HL-60/S4 treated with phorbol 12-myristate 13-acetate at 8.2 ng/mL for 4 days and 3 days (cell line): ENCODE data around the gene SLC19A2.

ENCODE experiments used
- in situ Hi-C: fragments of 300-500 bp; cut with MboI; formaldehyde crosslinking; loops from 2 replicates; pipeline ENCODE4 v1.15.0; 2022; ENCODE audit warnings: low sequenced_read_pairs

The SLC19A2 gene

DNA sequence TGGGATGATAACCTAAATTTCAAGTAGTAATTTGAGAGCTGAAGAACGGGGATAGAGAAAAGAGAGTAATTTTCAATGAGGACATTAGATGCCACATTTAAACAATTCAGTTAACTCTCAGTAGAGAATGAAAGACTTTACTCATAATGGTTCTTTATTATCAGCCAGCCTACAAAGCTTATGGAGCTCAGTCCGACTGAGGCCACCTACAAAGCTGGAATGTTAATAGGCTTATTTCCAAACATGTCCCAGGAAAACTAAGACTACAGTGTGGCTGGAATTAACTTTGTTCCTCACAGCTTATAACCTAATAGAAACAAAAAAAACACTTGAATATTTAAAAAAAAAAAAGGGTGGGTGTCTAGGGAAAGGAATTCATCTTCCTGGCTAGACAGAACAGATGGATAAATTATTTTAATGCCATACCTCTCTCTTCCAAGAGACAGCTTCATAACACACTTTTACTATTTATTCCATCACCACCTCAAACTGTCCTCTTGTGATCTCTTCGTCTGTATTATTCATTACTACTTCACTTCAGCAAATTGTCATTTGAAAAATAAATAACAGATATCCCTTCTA lies 9.8 kb downstream of the SLC19A2 start:
- in situ Hi-C loops: no loop called here

DNA sequence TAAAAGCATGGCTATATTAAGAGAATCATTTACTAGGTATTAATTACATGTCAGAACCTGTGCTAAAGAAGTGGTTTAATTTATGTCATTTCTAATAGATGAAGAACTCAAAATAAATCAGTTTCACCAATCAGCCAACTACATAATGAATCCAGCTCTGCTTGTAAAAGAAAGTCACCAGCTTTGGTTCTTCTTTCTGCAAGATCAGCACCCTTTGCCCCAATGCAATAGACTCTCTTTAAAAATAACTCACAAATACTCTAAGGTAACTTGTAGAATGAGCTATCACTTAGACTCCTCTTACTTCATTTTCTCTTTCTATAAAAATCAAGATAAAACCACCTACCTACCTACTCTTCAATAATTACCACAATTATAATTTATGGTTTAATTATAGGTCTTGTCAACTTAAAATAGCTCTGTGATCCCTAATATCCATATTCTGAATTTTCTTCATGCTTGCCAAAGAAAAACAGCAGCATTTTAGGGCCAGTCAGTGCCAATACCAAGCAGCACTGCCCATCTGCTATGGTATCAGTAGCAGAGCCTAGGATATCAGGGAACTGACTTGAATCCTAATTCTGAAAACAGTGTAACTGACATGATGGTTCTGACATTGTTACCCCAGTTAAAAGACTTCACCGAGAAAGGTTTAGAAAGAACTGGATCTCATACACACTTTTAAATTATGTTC lies 11.3 kb downstream of the SLC19A2 start:
- in situ Hi-C loops: no loop called here

DNA sequence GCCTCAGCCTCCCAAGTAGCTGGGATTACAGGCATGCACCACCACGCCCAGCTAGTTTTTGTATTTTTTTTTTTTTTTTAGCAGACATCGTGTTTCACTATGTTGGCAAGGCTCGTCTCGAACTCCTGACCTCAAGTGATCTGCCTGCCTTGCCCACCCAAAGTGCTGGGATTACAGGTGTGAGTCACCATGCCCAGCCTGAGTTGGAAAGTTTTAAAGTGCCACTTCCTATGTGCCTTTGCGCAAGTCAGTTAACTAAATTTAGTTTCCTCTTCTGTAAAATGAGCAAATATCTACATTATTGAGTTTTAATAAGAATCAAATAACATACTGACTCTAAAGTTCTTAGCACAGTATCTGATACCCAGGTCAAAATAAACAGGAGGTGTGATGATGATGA lies 12.4 kb downstream of the SLC19A2 start:
- in situ Hi-C loops: no loop called here

DNA sequence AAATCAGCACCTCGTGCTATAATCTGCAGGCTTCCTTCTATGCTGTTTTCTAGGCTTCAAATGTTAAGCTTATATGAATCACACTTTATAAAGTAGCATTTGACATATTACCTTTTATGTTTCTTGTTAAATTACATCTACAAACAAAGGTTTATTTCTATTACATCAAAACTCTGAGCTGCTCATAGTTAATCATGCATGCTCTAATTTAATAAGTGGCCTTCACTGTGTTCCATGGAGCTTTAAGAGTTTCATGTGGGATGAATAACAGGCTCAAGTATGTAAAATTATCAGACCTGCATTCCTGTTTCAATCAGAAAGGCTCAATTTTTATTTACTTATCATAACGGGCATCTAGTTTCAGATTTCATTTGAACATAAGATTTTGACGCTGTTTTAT lies 13.0 kb downstream of the SLC19A2 start:
- in situ Hi-C loops: no loop called here

DNA sequence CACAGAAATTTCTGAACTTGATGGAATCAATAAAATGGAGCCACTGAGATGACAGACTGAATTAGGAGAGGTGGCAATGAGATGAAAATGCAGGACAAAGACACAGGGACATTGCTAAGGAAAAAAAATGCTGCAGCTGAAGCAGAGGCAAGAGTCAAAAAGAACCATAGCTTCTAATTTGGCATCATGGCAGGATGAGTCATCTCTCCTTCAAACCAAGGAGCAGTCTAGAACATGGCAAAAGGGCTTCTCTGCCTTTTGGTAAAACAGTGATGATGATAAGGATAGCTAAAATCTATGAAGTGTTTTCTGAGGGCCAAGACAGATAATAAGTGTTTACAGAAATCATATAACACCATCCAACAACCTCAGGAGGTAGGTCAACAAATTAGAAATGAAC lies 16.8 kb downstream of the SLC19A2 start:
- in situ Hi-C loops: no loop called here

DNA sequence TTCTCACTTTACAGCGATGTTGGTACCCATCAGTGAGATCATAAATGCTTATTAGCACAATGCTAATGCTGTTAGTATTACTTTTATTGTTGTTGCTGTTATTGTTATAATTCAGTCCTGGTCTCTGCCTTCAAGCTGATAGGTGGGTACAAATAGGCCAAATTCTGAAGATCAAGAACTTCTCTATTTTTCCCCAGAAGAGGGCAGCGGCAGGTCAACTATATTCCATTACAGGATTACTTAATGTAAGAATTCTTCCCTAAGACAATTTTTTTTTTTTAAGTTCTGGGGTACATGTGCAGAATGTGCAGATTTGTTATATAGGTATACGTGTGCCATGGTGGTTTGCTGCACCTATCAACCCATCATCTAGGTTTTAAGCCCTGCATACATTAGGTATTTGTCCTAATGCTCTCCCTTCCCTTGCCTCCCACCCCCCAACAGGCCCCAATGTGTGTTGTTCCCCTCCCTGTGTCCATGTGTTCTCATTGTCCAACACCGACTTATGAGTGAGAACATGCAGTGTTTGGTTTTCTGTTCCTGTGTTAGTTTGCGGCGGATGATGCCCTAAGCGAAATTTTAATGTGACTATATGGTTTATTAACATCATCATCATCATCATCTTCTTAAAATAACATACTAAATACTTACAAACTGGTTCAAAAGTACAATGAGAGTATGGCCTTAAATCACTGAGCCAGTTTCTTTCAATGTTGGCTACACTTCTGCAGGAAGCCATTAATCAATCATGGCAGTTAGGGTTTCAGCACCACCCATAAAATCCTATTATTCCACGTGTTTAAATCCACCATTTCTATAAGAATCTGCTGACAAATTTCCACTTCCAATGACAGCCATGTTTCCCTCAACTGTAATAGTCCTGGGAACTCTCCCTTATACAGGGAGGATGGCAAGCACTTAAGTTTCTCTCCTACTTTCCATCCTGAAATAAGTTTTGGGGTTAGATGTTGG lies 19.2 kb downstream of the SLC19A2 start:
- in situ Hi-C loops: no loop called here

DNA sequence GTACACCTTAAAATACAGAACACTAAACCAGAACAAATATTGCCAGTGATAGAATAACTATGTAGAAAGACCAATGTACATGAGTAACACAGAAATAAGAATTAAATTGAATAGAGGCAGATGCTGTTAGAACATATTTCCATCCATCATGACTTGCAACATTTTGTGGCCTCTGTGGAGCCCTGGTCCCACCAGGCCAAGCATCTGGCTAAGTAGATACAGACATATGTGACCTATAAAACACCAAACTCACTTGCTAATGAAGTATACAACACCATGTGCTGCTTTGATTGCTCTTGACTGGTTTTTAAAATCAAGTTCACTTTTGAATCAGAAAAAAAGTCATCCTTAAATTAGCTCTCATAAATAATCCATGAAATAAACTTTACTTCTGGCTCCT lies 20.5 kb downstream of the SLC19A2 start:
- in situ Hi-C loops: no loop called here

DNA sequence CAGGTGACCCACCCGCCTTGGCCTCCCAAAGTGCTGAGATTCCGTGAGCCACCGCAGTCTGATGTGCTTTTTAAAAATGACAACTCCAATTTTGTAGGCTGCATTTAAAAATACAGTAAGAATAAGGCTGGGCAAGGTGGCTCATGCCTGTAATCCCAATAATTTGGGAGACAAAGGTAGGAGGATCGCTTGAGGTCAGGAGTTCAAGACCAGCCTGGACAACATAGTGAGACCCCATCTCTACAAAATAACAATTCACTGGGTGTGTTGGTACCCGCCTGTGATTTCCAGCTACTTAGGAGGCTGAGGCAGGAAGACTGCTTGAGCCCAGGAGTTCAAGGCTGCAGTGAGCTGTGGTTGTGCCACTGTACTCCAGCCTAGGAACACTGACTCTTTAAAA lies 23.4 kb downstream of the SLC19A2 start:
- in situ Hi-C loops: no loop called here

DNA sequence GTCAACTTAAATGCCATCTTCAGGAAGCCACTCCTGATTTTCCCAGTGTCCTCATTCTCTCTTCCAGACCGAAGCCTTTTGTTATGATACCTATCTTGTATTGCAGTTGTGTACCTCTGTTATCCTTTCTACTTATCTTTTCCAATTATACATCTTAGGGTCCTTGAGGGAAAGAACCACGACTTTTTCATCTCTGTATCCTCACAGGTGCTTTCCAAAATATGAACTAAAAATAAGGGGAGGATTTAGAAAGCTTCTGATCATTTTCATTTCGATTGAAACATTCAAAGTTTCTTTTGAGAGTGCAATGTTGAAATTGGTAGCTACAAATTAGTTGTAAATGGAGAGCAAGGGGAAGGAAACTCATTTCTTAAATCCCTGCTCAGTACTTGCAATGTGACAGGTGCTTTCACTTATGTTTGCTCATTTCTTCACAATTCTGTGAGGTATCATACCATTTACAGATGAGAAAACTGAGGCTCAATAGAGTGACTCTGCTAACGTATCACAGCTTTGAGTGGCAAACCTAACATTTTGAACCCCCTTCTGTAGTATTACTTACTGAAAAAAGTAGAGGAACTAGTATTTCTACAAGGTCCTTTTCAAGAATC lies 24.2 kb downstream of the SLC19A2 start:
- in situ Hi-C loops: no loop called here

DNA sequence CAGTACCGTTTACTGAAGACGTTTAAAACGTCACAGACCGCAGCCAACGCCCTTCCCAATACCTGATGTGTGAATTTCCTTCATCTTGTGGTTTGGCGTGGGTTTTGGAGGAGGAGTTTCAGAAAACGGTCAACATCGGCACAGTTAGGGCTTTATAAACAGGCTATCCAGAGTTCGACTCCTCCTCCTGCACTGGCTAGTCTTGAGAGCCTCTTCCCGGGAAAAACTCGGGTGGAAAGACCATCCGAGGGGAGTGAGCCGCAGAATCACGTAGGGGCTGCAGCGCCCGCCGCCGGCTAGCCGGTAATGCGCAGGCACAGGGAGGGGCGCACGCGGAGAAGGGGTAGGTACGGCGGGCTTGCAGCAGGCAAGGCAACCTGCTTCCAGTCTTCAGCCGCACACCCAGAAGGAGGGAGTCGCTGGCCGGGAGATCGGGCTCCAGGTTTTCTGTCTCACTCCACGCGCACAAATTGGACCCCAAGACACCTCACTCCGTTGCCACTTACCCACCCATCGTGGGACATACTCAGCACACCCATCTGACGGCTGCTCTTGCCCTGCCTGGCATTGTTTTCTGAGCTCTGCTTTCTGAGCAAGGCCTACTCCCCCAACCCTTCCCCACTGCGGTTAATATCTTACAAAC lies 25.4 kb downstream of the SLC19A2 start:
- in situ Hi-C loops: no loop called here

DNA sequence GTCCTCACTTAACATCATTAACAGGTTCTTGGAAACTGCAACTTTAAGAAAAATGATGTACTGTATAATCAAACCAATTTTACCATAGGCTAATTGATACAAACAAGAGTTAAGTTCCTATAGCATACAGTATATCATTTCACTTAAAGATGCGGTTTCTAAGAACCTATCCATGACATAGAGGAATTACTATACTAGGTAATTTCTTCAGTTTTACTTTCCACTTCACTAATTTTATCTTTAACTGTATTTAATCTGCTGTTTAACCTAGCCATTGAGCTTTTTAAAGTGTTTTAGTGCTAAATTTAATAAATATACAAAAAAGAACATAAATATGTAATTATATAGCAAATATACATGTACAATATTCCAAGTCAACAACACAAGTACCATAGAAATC lies 28.3 kb downstream of the SLC19A2 start:
- in situ Hi-C loops: no loop called here

DNA sequence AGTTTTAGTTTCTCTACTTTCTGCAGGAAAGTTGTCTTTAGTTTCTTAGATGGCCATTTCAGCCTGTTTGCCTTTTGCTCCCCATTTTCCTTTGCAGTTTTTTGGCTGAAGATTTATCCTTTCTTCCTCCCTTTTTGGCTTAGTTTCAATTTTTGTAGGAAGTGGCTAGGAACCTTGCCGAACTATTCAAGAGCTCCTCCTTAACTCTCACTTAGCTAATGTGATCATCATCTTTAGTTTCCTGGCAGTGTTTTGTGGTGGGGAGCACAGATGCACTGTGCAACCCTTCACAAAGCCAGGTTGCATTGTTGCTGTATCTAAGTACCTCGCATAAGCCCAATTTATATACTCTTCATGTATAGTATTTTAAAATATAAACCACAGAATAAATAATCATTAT lies 29.7 kb downstream of the SLC19A2 start:
- in situ Hi-C loops: no loop called here

DNA sequence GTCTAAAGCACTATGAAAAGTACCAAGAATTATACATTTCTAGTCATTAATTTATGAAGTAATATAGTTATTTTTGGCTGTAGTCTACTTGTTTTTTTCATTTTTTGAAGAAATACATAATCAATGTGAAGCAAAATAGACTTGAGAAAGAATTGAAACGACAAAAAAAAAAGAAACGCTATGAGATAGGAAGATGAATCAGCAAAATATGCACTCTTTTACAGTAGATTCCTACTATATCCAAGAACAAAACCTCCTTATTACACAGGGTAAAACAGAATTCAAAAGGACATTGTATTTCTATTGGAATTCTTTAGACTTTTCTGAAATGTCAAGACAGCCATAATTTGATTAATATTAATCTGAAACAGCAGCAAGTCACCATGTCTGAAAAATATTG lies 32.8 kb downstream of the SLC19A2 start:
- in situ Hi-C loops: no loop called here

DNA sequence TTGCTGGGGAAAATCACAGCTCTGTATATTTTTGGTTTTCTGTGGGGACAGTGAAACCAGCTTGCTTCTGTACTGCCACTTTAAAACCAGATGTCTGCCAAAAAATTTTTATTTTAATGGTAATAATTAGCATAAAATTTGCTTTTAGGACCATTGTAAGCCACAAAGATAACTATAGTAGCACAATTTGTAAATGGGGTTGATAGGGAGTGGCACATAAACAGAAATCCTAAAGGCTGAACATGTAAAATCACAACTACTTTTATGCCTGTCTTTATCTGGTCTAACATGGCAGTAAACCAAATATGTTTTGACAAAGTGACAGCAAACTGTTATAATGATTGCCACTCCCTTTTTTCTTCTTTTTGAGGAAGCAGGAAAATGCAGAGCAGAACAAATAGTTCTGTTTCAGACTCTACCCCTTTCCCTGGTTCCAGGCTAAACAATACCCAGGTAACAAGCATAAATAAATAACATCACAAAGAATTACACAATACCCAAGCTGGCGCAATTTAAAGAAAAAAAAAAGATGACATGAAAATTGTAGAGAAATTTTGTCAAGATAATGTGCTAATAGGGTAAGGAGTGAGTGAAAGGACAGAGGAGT lies 34.4 kb downstream of the SLC19A2 start:
- in situ Hi-C loops: no loop called here

DNA sequence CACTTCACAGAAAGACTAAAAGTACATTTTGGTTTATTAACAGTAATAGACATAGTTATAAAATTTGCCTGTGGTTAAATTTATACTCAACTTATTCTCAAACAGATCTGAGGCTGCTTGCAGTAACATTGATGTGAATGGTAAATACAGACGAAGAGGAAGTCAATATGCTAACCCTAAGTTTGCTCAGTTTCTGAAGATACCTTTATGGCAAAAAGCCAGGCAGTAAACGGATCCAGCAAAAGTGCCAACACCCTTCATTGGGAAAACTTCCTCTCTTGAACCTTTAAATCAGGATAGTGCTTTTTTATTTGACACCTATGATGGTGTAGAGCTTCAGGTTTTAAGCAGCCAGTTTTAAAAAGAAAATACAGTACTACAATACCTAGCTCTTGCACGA lies 41.8 kb downstream of the SLC19A2 start:
- in situ Hi-C loops: no loop called here

DNA sequence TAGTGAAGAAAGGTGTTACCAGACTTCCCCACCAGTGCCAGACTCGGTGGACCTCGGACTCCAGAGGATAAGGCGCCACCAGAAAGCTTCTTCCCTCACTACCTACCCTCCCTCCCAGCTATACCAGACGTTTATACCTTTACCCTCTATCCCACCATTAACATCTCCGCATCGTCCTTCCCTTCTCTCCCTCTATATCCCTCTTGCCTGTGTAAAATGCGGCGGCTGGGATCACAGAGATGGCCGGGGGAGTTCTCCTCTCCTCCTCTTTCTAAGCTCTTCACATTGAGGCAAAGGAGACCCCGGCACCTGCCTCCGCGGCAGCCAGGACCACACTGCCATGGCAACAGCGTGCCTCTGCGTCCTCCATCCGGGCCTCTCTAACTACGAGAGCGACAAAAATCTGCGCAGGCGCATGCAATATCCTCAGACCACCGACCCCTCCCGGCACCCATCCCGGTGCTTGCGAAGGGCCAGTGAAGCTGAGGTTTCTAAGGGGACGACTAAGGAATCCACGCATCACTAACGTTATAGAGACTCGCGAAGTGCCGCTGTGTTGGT lies 58.6 kb downstream of the SLC19A2 start, which contains the start of gene CCDC181:
Gene CCDC181 (minus strand): TSS at position 394 of the 561 bp plus-strand sequence. CDS start 2,547 bp downstream, outside the sequence.
- in situ Hi-C loops: no loop called here

DNA sequence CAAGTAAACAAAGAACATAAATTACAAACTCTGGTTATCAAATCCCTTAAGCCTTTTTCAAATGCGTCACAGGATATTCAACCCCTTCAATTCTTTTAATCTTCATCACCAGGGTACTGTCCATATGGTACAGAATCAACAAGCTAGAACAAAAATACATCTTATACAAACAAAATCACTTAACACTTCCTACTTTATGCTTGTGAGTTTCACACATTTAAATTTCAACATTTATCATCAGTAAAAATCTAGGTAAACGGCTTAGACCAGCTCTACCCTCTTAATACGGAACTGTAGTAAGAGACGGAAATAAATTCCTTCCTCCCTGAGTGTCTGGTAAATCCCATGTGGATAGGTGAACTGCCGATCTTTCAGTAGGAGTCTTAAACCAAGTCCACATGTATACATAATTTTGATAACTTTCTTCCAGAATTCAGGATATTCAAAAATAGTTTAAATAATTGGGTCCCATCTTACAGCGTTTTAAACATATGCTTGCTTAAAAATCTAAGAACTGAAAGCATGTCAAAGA lies 59.5 kb downstream of the SLC19A2 start:
- in situ Hi-C loops: no loop called here

DNA sequence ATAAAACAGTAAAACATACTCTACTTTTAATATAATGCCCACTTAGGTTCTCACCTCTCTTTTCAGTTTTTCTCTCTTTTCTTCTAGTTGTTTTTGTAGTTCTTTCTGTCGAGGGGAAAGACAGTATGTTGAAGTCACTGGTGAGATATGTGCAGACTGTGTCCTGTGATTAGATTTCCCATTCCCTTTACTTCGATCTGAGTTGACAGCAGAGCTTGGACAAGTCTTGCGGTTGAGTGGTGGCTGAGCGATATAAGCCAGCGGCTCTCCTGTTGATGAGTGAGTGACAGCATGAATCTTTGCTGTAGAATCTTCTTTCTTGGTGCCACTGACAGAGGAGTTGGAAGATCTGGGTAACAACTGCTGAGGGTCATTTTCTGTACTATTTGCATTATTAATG lies 64.4 kb downstream of the SLC19A2 start:
- in situ Hi-C loops: no loop called here

DNA sequence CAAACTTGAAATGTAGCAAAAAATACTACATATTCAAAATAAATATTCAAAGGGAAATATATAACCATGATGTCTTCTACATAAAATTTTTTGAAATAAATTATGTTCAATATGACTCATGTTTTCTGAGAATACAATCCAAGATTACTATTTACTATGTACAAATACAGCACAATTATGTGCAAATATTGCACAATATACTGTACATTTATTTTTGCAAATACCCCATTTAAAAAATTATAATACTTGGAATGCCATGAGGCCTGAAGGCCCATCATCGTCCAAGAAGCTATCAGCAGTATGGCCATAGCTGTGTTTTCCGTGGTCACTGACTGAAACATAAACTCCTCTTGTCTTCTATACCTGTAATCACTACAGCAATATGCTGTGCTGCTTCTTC lies 70.8 kb downstream of the SLC19A2 start:
- in situ Hi-C loops: no loop called here
